ENCODE data around the gene SMCO4.

The SMCO4 gene

GRCh38 chr11:93481279-93481678 lies 61.9 kb downstream of the SMCO4 start:
- H3K4me3 ChIP-seq (ENCODE audit: low read depth, low read length): no peak overlapping the region
- DNase-seq (ENCODE audit: low read depth): no peak
- TF ChIP-seq, protein P1, sequence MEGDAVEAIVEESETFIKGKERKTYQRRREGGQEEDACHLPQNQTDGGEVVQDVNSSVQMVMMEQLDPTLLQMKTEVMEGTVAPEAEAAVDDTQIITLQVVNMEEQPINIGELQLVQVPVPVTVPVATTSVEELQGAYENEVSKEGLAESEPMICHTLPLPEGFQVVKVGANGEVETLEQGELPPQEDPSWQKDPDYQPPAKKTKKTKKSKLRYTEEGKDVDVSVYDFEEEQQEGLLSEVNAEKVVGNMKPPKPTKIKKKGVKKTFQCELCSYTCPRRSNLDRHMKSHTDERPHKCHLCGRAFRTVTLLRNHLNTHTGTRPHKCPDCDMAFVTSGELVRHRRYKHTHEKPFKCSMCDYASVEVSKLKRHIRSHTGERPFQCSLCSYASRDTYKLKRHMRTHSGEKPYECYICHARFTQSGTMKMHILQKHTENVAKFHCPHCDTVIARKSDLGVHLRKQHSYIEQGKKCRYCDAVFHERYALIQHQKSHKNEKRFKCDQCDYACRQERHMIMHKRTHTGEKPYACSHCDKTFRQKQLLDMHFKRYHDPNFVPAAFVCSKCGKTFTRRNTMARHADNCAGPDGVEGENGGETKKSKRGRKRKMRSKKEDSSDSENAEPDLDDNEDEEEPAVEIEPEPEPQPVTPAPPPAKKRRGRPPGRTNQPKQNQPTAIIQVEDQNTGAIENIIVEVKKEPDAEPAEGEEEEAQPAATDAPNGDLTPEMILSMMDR (IDR thresholded peaks at IDR 0.05; ENCODE audit: insufficient read depth, low read depth, low read length, missing control alignments): no peak

GRCh38 chr11:93480756-93481155 lies 62.4 kb downstream of the SMCO4 start:
- TF ChIP-seq, protein P1 (IDR thresholded peaks at IDR 0.05; ENCODE audit: insufficient read depth, low read depth, low read length, missing control alignments): no peak
- H3K4me3 ChIP-seq (ENCODE audit: low read depth, low read length): no peak overlapping the region
- no peak for DNase-seq (ENCODE audit: low read depth)

DNA sequence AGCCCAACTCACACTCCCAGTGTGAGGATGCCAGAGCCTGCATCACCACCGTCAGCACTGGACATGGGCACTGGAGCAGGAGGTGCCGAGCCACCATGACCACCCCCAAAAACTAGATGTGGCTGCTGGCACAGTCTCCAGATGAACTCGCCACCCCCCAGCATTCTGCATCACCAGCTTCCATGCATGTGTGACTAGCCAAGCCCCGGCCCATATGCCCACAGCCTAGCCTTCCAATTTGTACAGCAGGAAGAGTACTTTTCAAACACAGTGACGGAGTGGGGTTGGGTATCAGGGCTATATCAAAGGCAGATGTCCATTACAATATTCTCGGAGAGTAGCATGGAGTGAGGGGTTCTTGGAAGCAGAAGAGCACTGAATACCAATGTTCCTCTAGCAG lies 62.9 kb downstream of the SMCO4 start:
- TF ChIP-seq, protein P1 (IDR thresholded peaks at IDR 0.05; ENCODE audit: insufficient read depth, low read depth, low read length, missing control alignments): no peak
- no peak for DNase-seq (ENCODE audit: low read depth)
- H3K4me3 ChIP-seq (ENCODE audit: low read depth, low read length): no peak overlapping the region

- no peak overlapping the region for H3K4me3 ChIP-seq (ENCODE audit: low read depth, low read length)
- DNase-seq (ENCODE audit: low read depth): no peak
- TF ChIP-seq, protein P1 (IDR thresholded peaks at IDR 0.05; ENCODE audit: insufficient read depth, low read depth, low read length, missing control alignments): no peak
Observed at GRCh38 chr11:93478841-93479240, 64.3 kb downstream of the SMCO4 start.

DNA sequence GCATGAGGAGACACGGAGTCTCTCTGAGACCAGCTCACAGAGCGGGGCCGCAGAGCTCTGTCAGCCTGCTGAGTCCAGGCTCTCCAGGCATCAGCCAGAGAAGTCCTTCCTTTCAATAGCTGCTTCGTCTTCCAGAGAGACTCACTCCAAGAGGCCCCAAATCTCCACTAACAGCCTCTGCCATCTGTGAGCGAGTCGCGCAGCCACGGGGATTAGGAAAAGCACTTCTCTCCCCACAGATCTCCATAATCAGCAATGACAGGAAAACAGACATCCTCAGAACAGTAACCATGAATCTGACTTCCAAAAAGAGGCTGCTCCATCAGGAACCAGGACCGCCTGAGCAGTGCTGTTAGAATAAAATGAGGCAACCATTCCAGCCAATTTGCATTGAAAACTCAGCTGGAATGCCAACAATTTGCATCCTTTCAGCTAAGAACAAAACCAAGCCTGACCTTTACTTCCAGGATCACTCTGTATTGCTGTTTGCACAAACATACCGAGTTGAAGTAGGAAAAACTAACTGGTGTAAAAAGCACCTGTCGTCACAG lies 65.4 kb downstream of the SMCO4 start:
- H3K4me3 ChIP-seq (ENCODE audit: low read depth, low read length): no peak overlapping the region
- no peak for DNase-seq (ENCODE audit: low read depth)
- TF ChIP-seq, protein P1 (IDR thresholded peaks at IDR 0.05; ENCODE audit: insufficient read depth, low read depth, low read length, missing control alignments): no peak

GRCh38 chr11:93476796-93477195 lies 66.4 kb downstream of the SMCO4 start:
- TF ChIP-seq, protein P1 (IDR thresholded peaks at IDR 0.05; ENCODE audit: insufficient read depth, low read depth, low read length, missing control alignments): no peak
- no peak overlapping the region for H3K4me3 ChIP-seq (ENCODE audit: low read depth, low read length)
- DNase-seq (ENCODE audit: low read depth): no peak

DNA sequence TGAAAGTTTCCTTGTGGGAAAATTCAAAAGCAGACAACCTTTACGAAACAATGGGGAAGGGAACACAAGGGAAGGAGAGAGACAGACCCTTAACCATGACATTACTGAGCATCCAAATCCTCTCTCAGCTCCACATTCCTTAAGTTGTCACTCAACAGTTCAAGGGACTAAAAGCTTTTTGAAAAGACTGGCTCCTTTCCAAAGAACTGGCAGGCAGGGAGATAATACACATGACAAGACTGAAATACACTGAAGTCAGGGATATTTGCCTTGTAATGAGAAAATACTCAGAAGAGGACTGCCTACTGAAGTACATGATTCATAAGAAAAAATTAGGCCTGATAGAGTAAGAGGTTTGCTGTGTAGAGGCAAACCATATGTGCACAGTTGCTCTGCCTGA lies 69.1 kb downstream of the SMCO4 start:
- TF ChIP-seq, protein P1 (IDR thresholded peaks at IDR 0.05; ENCODE audit: insufficient read depth, low read depth, low read length, missing control alignments): no peak
- H3K4me3 ChIP-seq (ENCODE audit: low read depth, low read length): no peak overlapping the region
- DNase-seq (ENCODE audit: low read depth): no peak

Data from GM12865 (cell line).